ENCODE results near the gene SLC5A4.
"Not testable (repeated sequence)": the region's sequence is repeated elsewhere in the genome, so short reads cannot be mapped to it uniquely, and the experiment has no call there.

SLC5A4 gene

DNA sequence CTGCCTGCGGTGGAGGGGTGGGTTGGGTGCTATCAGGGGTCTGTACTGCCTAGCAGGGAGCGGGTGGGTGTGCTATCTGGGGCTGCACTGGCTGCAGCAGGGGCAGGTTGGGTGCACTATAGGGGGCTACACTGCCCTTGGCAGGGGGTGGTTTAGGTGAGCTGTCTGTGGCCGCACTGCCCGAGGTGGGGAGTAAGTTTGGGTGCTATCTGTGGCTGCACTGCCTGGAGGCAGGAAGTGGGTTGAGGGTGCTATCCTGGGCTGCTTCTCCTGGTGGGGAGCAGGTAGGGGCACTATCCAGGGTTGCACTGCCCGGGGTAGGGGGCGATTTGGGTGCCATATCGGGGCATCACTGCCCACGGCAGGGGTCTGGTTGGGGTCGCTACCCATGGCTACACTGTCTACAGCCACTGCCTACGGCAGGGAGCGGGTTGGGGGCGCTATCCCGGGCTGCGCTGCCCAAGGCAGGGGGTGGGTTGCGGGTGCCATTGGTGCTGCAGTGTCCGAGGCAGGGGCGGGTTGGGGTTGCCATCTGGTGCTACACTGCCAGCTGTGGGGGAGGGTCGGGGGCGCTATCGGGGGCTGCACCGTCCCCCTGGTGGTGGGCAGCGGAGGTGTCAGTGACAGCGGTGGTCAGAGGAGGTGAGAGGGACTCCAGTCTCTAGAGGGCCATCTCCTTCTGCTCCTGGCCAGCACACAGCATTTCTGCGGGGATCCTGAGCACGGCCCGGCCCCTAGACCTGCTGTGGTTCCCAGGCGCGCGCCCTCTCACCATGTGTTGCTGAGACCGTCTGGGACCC, 49.0 kb downstream of the SLC5A4 start:
- Histone ChIP-seq H3K36me3 (ENCODE audit: insufficient read depth, low read length) (no peaks in the 10 kb centered on the region), H3K9ac (ENCODE audit: low read depth, low read length) (no peak overlapping the region), H3K27me3 (ENCODE audit: control insufficient read depth, insufficient read depth, low read length) (peaks cover 24% of the 10 kb centered on the region), H3K9me3 (replicated peaks; ENCODE audit: low read length) (no peaks in the 10 kb centered on the region), H3K4me3 (ENCODE audit: low read length) (no peak overlapping the region), H3K4me1 (ENCODE audit: control insufficient read depth, insufficient read depth, low read length) (no peaks in the 10 kb centered on the region), H3K4me2 (ENCODE audit: low read length) (no peak overlapping the region)

DNA sequence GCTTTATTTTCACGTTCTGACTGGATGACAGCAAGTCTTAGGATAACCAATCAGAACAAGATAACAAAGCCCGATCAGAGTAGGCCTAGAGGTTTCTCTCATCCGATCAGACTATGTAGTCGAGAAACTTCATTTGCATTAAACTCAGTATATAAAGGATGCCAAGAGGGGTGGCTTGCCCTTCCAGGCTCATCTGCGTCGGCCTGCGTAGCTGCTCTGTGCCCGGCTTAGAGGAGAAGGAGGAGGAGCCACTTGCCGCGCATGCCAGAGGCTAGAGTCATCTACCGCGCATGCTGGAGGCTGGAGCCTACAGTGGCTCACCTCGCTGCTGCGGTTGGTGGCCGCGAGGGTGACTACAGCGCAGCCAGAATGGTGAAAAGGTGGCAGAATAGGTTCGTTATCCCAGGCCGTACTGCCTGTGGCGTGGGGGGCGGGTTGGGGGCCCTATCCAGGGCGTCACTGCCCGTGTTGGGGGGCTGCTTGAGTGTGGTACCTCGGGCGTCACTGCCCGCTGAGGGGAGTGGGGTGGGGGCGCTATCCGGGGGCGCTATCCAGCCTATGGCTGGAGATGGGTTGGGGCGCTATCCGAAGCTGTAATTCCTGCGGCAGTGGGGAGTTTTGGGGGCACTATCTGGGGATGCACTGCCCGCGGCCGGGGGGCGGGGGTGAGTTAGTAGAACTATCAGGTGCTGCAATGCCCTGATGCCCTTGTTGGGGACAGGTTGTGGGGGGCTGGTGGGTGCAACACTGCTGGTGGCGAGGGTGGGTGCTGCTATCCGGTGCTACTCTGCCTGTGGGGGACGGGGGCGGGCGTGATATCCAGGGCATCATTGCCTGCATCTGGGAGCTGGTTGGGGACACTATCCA, 50.1 kb downstream of the SLC5A4 start, which contains the start of gene RFPL2:
Gene RFPL2 (minus strand): TSS at position 218 of the 867 bp plus-strand sequence. CDS start 2,622 bp downstream, outside the sequence.
- Histone ChIP-seq H3K4me3 (ENCODE audit: low read length) (no peak within 1 kb of the TSS), H3K9me3 (replicated peaks; ENCODE audit: low read length) (no peaks in the 10 kb centered on the region), H3K36me3 (ENCODE audit: insufficient read depth, low read length) (no peaks in the 10 kb centered on the region), H3K4me2 (ENCODE audit: low read length) (peak within 1 kb of the TSS; percentile 35), H3K9ac (ENCODE audit: low read depth, low read length) (no peak within 1 kb of the TSS), H3K27me3 (ENCODE audit: control insufficient read depth, insufficient read depth, low read length) (peaks cover 24% of the 10 kb centered on the region), H3K4me1 (ENCODE audit: control insufficient read depth, insufficient read depth, low read length) (no peaks in the 10 kb centered on the region)

DNA sequence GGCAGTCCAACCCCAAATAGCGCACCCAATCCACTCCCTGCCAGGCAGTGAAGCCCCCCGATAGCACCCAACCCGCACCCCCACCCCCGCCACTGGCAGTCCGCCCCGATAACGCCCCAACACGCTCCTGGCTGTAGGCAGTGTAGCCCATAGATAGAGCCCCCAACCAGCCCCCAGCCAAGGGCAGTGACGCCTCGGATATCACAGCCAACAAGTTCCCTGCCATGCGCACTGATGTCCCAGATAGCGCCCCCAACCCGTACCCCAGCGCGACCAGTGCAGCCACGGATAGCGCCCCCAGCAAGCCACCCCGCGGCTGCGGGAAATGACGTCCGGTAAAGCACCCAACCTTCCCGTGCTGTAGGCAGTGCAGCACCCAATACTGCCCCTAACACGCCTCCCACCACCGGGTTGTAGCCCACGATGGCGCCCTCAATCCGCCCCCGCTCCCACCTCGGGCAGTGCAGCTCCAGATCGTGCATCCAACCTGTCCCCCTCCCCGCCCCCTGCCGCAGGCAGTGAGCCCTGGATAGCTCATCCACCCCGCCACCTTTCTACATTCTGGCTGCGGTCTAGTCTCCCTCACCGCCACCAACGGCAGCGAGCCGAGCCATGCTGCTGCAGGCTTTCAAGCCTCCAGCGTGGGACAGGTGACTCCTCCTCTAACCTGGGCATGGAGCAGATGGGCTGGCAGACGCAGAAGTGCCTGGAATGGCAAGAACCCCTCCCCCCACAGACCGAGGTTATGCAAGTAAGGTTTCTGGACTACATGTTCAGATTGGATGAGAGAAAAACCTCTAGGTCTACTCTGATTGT, 50.9 kb downstream of the SLC5A4 start:
- no peaks in the 10 kb centered on the region for H3K36me3 ChIP-seq (ENCODE audit: insufficient read depth, low read length)

DNA sequence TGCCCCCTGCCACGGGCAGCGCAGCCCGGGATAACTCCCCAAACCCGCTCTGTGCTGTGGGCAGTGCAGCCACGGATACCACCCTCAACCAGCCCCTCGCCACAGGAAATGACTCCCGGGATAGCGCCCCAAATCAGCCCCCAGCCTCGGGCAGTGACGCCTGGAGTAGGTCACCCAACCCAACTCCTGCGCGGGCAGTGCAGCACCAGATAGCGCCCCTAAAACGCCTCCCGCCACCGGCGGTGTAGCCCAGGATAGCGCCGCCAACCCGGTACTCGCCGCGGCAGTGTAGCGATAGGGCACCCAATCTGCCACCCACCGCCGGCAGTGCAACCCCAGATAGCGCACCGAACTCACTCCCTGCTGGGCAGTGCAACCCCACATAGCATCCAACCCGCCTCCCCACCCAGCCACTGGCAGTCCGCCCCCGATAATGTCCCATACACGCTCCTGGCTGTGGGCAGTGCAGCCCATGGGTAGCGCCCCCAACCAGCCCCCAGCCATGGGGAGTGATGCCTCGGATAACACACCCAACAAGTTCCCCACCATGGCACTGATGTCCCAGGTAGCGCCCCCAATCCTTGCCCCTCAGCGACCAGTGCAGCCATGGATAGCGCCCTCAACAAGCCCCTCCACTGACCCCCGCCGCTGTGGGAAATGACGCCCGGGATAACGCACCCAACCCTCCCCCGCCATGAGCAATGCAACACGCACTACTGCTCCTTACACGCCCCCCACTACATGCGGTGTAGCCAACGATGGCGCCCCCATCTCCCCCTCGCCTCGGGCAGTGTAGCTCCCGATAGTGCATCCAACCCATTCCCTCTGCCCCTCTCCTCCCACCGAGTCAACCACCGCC, 51.7 kb downstream of the SLC5A4 start:
- Histone ChIP-seq H3K27me3 (ENCODE audit: control insufficient read depth, insufficient read depth, low read length) (peaks cover 24% of the 10 kb centered on the region), H3K9ac (ENCODE audit: low read depth, low read length) (no peak overlapping the region), H3K4me2 (ENCODE audit: low read length) (no peak overlapping the region), H3K4me1 (ENCODE audit: control insufficient read depth, insufficient read depth, low read length) (no peaks in the 10 kb centered on the region), H3K9me3 (replicated peaks; ENCODE audit: low read length) (no peaks in the 10 kb centered on the region), H3K36me3 (ENCODE audit: insufficient read depth, low read length) (no peaks in the 10 kb centered on the region), H3K4me3 (ENCODE audit: low read length) (no peak overlapping the region)

More for the DNA sequence above, 50.9 kb downstream of the SLC5A4 start:
- Histone ChIP-seq H3K4me2 (ENCODE audit: low read length) (peak overlapping the region; percentile 35), H3K4me3 (ENCODE audit: low read length) (no peak overlapping the region), H3K9ac (ENCODE audit: low read depth, low read length) (no peak overlapping the region), H3K4me1 (ENCODE audit: control insufficient read depth, insufficient read depth, low read length) (no peaks in the 10 kb centered on the region), H3K27me3 (ENCODE audit: control insufficient read depth, insufficient read depth, low read length) (peaks cover 24% of the 10 kb centered on the region), H3K9me3 (replicated peaks; ENCODE audit: low read length) (no peaks in the 10 kb centered on the region)

DNA sequence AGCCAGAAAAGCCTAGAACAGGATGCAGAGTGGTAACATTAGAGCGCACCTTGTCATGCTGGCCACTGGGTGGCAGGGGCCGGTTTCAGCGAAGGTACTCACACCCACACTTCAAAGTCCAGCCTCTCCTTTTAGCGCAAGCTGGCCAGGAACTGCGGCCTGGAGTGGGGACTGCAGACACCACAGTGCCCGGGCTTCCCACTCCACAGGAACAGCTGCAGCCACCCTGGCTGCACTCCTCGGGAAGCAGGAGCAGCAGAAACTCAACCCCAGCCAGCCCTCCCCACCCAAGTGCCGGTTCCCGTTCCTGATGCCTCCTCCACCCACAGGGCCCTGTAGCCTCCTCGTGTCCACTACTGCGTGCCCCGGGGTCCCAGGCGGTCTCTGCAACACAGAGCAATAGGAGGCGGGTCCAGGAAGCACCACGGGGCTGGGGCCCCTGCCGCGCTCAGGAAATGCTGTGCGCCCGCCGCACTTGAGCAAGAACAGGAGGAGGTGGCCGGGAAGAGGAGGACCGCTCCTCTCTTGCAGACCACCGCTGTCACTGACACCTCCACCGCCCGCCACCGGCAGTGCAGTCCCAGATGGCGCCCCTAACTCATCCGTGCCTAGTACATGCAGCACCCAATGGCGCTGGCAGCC, 52.5 kb downstream of the SLC5A4 start:
- H3K4me2 ChIP-seq (ENCODE audit: low read length) = no peak overlapping the region
- H3K36me3 ChIP-seq (ENCODE audit: insufficient read depth, low read length) = no peaks in the 10 kb centered on the region
- no peaks in the 10 kb centered on the region for H3K9me3 ChIP-seq (replicated peaks; ENCODE audit: low read length)
- H3K27me3 ChIP-seq (ENCODE audit: control insufficient read depth, insufficient read depth, low read length) = peaks cover 24% of the 10 kb centered on the region
- no peaks in the 10 kb centered on the region for H3K4me1 ChIP-seq (ENCODE audit: control insufficient read depth, insufficient read depth, low read length)
- no peak overlapping the region for H3K9ac ChIP-seq (ENCODE audit: low read depth, low read length)
- no peak overlapping the region for H3K4me3 ChIP-seq (ENCODE audit: low read length)

DNA sequence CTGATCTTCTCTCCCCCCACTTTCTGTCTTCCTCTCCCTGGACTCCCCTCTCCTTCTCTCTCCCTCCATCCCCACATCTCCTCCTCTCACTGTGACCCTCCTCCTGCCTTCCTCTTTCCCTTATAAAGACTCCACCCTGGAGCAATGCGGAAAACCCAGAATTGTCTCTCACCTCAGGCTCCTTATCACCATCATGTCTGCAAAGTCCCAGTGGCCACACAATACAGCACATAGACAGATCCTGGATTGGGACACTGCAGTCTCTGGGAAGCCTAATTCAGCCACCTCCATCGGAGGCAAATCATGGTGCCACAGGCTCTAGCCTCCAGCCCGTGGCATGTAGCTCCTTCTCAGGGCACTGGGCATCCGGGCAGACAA, 53.0 kb downstream of the SLC5A4 start:
- Histone ChIP-seq H3K4me2 (ENCODE audit: low read length) (no peak overlapping the region), H3K9me3 (replicated peaks; ENCODE audit: low read length) (no peaks in the 10 kb centered on the region), H3K9ac (ENCODE audit: low read depth, low read length) (no peak overlapping the region), H3K36me3 (ENCODE audit: insufficient read depth, low read length) (no peaks in the 10 kb centered on the region), H3K27me3 (ENCODE audit: control insufficient read depth, insufficient read depth, low read length) (peaks cover 24% of the 10 kb centered on the region), H3K4me1 (ENCODE audit: control insufficient read depth, insufficient read depth, low read length) (no peaks in the 10 kb centered on the region), H3K4me3 (ENCODE audit: low read length) (no peak overlapping the region)

DNA sequence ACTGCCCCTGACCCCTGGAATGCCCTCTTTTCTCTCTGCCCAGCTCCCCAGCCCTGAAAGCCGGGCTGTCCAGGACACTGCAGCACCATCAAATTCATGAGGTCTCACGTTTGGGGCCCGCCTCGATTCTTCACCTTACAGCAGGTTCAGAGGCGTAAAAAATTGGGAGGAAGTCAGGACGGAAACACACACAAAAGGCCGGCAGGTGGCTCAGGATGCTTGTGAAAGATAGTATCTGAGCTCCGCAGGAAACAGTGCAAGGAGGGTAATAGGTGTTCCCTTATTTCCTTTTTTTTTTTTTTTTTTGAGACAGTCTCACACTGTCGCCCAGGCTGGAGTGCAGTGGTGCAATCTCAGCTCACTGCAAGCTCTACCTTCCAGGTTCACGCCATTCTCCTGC, 54.4 kb downstream of the SLC5A4 start:
- H3K36me3 ChIP-seq (ENCODE audit: insufficient read depth, low read length) = no peaks in the 10 kb centered on the region
- H3K9ac ChIP-seq (ENCODE audit: low read depth, low read length) = no peak overlapping the region
- peaks cover 29% of the 10 kb centered on the region for H3K27me3 ChIP-seq (ENCODE audit: control insufficient read depth, insufficient read depth, low read length)
- no peak overlapping the region for H3K4me3 ChIP-seq (ENCODE audit: low read length)
- H3K9me3 ChIP-seq (replicated peaks; ENCODE audit: low read length) = no peaks in the 10 kb centered on the region
- no peak overlapping the region for H3K4me2 ChIP-seq (ENCODE audit: low read length)
- H3K4me1 ChIP-seq (ENCODE audit: control insufficient read depth, insufficient read depth, low read length) = no peaks in the 10 kb centered on the region

DNA sequence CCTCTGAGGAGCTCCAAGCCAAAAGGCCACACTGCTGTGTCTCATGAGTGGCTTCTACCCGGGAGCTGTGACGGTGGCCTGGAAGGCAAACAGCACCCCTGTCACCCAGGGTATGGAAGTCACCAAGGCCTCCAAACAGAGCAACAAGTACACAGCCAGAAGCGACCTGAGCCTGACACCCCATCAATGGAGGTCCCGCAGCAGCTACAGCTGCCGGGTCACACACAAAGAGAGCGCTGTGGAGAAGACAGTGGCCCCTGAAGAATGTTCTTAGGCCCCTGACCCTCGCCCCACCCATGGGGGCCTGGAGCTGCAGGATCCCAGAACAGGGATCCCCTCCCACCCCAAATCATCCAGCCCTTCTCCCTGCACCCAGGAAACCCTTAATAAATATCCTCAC, 55.2 kb downstream of the SLC5A4 start:
- no peak overlapping the region for H3K4me2 ChIP-seq (ENCODE audit: low read length)
- H3K4me1 ChIP-seq (ENCODE audit: control insufficient read depth, insufficient read depth, low read length) = no peaks in the 10 kb centered on the region
- H3K27me3 ChIP-seq (ENCODE audit: control insufficient read depth, insufficient read depth, low read length) = peaks cover 29% of the 10 kb centered on the region
- no peak overlapping the region for H3K9ac ChIP-seq (ENCODE audit: low read depth, low read length)
- no peaks in the 10 kb centered on the region for H3K36me3 ChIP-seq (ENCODE audit: insufficient read depth, low read length)
- H3K9me3 ChIP-seq (replicated peaks; ENCODE audit: low read length) = no peaks in the 10 kb centered on the region
- H3K4me3 ChIP-seq (ENCODE audit: low read length) = no peak overlapping the region

DNA sequence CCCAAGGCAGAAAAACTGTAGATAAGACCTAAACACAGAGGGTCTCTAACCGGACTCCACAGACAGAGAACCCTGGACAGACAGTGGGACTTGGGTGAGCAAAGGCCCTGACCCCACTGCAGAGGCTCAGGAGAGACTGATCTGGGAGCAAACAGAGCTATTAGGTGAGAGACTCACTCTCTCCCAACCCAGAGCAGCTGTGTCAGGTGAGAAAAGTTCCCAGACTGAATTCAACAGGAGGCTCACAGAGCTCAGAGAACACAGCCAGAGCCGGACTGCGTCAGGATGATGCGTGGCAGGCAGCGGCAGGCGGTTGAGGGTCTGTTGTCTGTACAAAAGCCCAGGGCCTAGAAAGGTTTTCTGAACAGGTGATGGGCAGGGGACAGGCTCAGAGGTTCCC, 55.8 kb downstream of the SLC5A4 start:
- H3K27me3 ChIP-seq (ENCODE audit: control insufficient read depth, insufficient read depth, low read length) = peaks cover 23% of the 10 kb centered on the region
- H3K4me2 ChIP-seq (ENCODE audit: low read length) = no peak overlapping the region
- H3K4me3 ChIP-seq (ENCODE audit: low read length) = no peak overlapping the region
- no peaks in the 10 kb centered on the region for H3K36me3 ChIP-seq (ENCODE audit: insufficient read depth, low read length)
- no peaks in the 10 kb centered on the region for H3K4me1 ChIP-seq (ENCODE audit: control insufficient read depth, insufficient read depth, low read length)
- no peak overlapping the region for H3K9ac ChIP-seq (ENCODE audit: low read depth, low read length)
- H3K9me3 ChIP-seq (replicated peaks; ENCODE audit: low read length) = no peaks in the 10 kb centered on the region

DNA sequence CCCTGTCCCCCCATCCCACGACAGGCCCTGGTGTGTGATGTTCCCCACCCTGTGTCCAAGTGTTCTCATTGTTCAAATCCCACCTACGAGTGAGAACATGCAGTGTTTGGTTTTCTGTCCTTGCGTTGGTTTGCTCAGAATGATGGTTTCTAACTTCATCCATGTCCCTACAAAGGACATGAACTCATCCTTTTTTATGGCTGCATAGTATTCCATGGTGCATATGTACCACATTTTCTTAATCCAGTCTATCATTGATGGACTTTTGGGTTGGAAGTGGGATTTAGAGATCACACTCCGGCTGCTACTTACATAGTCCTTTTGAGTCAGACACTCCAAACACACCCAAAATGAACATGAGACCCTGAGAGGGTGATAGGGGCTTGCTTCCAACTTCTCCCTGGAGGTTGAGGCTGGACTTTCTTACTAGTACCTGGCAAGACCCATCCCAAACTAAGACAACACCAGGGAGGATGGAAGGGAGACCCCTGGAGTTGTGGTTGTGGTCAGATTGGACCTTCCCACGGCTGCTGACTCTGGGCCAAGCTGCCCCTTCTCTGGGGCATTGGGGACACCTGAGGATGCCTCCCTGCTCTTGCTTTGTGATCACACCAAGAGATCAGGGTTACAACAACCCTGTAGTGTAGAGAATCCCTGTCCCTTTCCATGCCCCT, 57.5 kb downstream of the SLC5A4 start:
- not testable (repeated sequence) for H3K9ac ChIP-seq (ENCODE audit: low read depth, low read length); H3K4me1 ChIP-seq (ENCODE audit: control insufficient read depth, insufficient read depth, low read length); H3K4me2 ChIP-seq (ENCODE audit: low read length); H3K9me3 ChIP-seq (replicated peaks; ENCODE audit: low read length); H3K36me3 ChIP-seq (ENCODE audit: insufficient read depth, low read length); H3K4me3 ChIP-seq (ENCODE audit: low read length)
- peaks cover 10% of the 10 kb centered on the region for H3K27me3 ChIP-seq (ENCODE audit: control insufficient read depth, insufficient read depth, low read length)

Measured in skeletal muscle satellite cell (primary cell).